Stimulated activated CD4-positive, alpha-beta T cell treated with anti-CD3 and anti-CD28 coated beads, Interleukin-4, amount 100 ng/mL, for 1 hour (primary cell): Measurements from ENCODE around the gene CBFA2T2.
"Not testable (repeated sequence)": the region's sequence is repeated elsewhere in the genome, so short reads cannot be mapped to it uniquely, and the experiment has no call there.

Experiments used
- DNase-seq: peaks from one replicate; pipeline ENCODE4 v3.0.0-alpha.2; 2020

CBFA2T2 gene

GRCh38 chr20:33490023-33490933 lies at the start of gene CBFA2T2:
Gene CBFA2T2 (plus strand): TSS chr20:33490096. CDS start chr20:33490268, 172 bp downstream.
- peak; percentile 59 for DNase-seq

- DNase-seq, result not testable (repeated sequence)
Measured at GRCh38 chr20:33440562-33440961, 49.3 kb upstream of the CBFA2T2 start.

GRCh38 chr20:33441142-33441955 lies 48.5 kb upstream of the CBFA2T2 start:
- no peak for DNase-seq

- DNase-seq, result no peak
Measured at GRCh38 chr20:33442136-33443005, 47.5 kb upstream of the CBFA2T2 start.

GRCh38 chr20:33443006-33443511 lies 46.8 kb upstream of the CBFA2T2 start:
- DNase-seq, result peak; percentile 28

DNA sequence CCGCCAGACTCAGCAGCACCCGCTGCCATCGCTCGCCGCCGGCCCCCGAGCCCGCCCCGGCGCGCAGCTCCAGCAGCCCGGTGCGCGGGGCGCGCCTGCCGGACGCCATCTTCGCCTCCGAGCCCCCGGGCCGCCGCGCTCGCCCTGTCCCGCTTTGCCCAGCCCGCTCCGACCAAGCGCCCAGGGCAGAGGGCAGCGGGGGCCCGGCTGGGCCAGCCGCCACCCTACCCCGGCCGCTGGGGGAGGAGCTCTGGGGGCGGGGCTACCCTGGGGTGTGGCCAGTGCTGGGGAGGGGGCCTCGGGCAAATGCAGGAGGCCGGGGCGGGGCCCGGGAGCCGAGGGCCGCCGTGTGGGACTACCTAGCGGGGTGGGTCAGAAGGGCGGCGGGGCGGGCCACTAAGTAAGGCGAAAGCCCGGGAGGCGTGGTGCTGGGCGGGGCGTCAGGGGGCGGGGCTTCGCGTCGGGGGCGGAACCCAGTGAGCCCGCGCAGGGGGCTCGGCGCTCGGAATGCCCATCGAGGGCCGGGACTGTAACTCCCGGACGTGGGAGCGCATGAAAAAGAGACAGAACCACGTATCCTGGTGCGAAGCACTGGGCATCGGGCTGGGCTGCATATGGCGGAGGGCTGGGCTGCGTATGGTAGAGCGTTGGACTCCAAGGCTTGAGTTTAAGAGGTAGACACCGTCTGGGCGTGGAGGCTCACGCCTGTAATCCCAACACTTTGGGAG lies 46.2 kb upstream of the CBFA2T2 start, which contains the start of gene SNTA1:
Gene SNTA1 (minus strand): TSS at position 252 of the 728 bp plus-strand sequence. CDS start 143 bp downstream, at position 109.
- DNase-seq, result peak; percentile 86

- DNase-seq, result peak; percentile 16
Measured at GRCh38 chr20:33444797-33445560, 44.9 kb upstream of the CBFA2T2 start.

- DNase-seq, result no peak
Measured at GRCh38 chr20:33445881-33446625, 43.8 kb upstream of the CBFA2T2 start.

- no peak for DNase-seq
Measured at GRCh38 chr20:33450867-33451266, 39.0 kb upstream of the CBFA2T2 start.

DNA sequence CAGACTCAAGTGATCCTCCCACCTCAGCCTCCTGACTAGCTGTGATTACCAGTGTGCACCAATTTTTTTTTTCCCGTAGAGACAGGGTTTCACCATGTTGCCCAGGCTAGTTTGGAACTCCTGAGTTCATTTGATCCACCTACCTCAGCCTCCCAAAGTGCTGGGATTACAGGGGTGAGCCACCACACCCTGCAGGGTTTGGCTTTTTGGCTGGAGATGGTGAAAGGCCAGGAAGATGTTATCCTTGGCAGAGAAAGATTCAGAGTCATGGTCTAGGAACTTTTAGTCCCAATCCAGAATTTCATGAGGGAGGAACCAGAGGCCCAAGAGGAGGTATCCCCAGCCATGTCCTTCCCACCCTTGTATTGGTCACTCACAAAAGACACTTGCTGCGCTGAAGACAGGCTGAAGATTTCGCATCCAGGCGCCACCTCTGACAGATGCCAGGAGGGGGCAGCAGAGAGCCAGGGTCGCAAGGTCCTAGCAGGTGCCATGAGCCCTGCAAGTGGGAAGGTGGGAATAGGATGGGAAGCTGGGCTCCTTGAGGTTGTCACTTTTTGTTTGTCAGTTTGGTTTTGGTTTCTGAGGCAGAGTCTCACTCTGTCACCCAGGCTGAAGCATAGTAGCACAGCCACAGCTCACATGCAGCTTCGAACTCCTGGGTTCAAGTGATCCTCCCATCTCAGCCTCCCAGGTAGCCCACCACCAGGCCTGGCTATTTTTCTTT lies 32.8 kb upstream of the CBFA2T2 start:
- peak; percentile 81 for DNase-seq

DNA sequence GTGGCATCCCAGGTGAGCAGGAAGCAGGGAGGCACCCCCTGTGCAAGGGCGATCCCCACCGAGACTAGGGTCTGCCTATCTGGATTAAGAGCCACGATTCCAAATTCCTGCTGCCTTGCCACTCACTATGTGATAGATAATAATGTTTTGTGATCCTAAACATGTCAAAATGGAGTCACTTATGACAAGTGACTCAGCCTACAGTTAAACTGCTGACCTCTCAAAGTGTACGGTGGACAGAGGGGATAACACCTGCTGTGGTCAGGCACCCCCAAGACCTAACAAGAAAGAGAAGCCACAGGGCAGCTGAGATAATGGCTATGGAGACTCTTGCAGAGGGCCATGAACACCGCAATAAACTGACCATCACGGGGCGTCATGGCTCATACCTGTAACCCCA lies 30.3 kb upstream of the CBFA2T2 start:
- DNase-seq, result no peak

DNA sequence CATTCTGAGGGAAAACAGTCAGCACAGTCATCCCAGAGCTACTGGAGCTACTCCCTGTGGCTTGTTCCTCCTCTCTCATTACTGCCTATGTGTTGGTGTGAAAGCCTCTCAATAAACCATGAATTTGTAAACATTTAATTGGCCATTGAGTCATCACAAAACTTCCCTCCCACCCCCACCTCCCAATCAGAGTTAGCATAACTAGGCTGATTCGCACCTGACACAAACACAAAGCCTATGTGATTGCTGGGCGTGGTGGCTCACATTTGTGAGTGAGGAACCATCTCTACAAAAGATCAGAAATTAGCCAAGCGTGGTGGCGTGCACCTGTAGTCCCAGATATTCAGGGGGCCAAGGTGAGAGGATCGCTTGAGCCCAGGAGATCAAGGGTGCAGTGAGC lies 29.2 kb upstream of the CBFA2T2 start:
- no peak for DNase-seq

DNA sequence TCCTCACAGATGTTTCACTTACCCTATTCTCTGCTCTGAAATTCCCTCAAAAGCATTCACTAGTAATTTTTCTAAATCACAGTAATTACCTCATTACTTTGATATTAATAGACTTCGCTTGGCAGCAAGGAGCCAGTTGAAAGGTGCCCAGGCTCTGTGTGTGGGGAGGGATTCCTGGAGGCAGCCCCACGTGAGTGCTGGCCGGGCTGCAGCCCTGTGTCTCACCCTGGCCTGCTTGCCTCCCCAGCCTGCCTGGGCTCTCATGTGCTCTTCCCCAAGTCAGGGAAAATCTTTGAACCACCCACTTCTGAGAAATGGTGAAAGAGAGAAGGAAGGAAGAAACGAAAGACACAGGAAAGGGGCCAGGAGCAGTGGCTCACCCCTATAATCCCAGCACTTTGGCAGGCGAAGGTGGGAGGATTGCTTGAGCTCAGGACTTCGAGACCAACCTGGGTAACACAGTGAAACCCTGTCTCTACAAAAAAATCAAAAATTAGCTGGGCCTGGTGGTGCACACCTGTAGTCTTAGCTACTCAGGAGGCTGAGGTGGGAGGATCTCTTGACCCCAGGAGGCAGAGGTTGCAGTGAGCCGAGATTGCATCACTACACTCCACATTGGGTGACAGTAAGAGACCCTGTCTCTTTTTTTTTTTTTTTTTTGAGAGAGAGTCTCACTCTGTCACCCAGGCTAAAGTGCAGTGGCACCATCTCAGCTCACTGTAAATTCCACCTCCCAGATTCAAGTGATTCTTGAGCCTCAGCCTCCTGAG lies 26.4 kb upstream of the CBFA2T2 start:
- no peak for DNase-seq

DNA sequence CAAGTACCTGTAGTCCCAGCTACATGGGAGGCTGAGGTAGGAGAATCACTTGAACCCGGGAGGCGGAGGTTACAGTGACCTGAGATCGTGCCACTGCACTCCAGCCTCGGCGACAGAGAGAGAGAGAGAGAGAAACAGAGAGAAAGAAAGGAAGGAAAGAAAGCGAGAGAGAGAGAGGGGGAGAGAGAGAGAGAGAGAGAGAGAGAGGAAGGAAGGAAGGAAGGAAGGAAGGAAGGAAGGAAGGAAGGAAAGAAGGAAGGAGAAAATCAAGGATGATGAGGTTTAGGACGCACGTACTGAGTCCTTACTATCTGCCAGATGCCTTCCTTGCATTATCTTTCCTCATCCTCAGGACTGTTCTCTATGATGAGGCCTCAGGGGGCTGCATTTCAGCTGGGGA lies 25.1 kb upstream of the CBFA2T2 start:
- DNase-seq, result not testable (repeated sequence)

DNA sequence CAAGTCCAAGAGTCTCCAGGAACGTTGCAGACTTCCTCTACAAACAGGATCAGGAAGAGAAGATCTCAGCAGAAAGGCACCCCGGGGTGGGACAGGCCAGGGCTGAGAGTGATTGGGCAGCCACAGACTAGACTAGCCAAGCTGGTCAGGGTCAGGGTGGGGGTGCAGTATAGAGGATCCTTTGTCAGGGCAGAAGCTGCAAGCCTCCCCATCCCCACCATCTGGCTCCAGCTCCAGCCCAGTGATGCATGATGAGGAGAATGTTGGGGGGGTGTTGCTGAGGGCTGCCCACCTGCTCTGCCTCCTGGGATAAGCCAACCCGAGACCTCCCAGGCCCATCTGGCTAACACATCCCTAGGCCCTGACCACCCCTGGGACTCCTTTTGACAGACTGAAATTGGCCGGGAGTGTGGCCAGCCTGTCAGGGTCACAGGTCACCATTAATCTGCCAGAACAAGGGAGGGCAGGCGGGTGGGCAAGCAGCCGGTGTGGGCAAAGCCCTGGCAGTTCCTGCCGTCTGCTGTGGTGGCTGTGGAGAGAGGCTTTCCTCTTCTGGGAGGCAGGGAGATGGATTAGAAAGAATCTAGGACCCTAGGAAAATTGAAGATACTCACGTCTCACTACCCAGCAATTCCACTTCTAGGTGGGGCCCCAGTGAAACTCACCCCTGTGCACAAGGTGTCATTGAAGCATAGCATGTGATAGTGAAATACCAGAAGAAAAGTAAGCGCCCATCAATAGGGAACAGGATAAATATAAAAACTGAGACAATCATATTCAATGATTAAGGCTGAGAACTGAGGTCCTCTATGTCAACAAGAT lies 24.2 kb upstream of the CBFA2T2 start:
- DNase-seq, result no peak

DNA sequence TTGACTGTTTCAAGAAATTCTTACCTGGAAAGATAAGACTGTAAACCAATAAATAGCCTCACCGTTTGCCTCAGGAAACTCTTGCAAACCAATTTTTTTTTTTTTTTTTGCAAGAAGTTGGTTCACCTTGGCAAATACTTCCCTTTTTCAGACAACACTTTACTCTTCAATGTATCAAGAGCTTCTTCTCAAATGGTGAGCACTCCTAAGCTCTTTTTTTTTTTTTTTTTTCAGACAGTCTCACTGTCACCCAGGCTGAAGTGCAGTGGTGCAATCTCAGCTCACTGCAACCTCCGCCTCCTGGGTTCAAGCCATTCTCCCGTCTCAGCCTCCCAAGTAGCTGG lies 23.6 kb upstream of the CBFA2T2 start:
- no peak for DNase-seq

- no peak for DNase-seq
Measured at GRCh38 chr20:33470457-33470856, 19.4 kb upstream of the CBFA2T2 start.

DNA sequence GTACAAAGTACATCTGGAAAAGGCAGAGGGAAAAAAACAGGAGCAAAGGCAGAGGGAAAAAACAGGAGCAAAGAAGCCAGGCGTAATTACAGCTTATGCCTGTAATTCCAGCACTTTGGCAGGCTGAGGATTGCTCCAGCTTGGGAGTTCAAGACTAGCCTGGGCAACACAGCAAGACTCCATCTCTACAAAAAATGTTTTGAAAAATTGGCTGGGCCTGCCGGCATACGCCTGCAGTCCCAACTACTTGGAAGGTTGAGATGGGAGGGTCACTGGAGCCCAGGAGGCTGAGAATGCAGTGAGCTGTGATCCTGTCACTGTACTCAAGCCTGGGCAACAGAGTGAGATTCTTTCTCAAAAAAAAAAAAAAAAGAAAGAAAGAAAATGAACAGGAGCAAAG lies 19.0 kb upstream of the CBFA2T2 start:
- DNase-seq, result no peak
